Psoas muscle (tissue), 8 donors: ENCODE data around the gene RPL10A. TPM values are rescaled to one million over a fixed set of nuclear protein-coding genes. Genes with fewer than 3 reads are reported as not detected.

ENCODE experiments used
- ATAC-seq, 4 donors: fragments of 200-7000 bp; cut with Tn5 transposase; one replicate each; pipeline ENCODE4 v1.9.1; 2020; ENCODE audit warnings: moderate library complexity in 3 of 4, mild to moderate bottlenecking in 2 of 4
- DNase-seq, 2 donors: peaks; one replicate each; pipeline ENCODE4 v3.0.0-alpha.2; 2020
- H3K27ac ChIP-seq: fragments of 200-600 bp; one replicate; pipeline ENCODE4 v1.8.0; 2022
- H3K27me3 ChIP-seq, 3 donors: fragments of 200-600 bp in 1 of 3; one replicate each; pipeline versions ENCODE4 v1.6.1 to v1.8.0; 2013 to 2022; ENCODE audit warnings: low read length in 2 of 3, mild to moderate bottlenecking in 2 of 3, moderate library complexity in 1 of 3; ENCODE audit not compliant: insufficient read depth in 3 of 3
- H3K36me3 ChIP-seq, 2 donors: fragments of 200-600 bp in 1 of 2; one replicate each; pipeline versions ENCODE4 v1.6.1 to v1.8.0; 2013 to 2022; ENCODE audit warnings: low read depth in 1 of 2, mild to moderate bottlenecking in 1 of 2, moderate library complexity in 1 of 2; ENCODE audit not compliant: insufficient read depth in 1 of 2
- H3K4me1 ChIP-seq: fragments of 200-600 bp; one replicate; pipeline ENCODE4 v1.8.0; 2022
- H3K4me3 ChIP-seq: fragments of 200-600 bp; one replicate; pipeline ENCODE4 v1.8.0; 2022; ENCODE audit warnings: mild to moderate bottlenecking
- H3K9me3 ChIP-seq: fragments of 200-600 bp; one replicate; pipeline ENCODE4 v1.8.0; 2022
- WGBS, 3 donors: extraction: QIAGEN DNeasy Blood & Tissue Kit; methylation state at CpG; one replicate each; pipeline versions ENCODE4 v1.1.6 to v1.1.7; 2013; 5-methylcytosine and 5-hydroxymethylcytosine counted together
- intact Hi-C, 2 donors: fragments of 100-400 bp; cut with DNase I; formaldehyde crosslinking; loops; one replicate each; pipeline versions ENCODE4 v1.11.0 to v1.14.2; 2022
- polyA plus RNA-seq, 3 donors: library from polyadenylated mRNA; stranded (reverse); fragments of 200-250 nt; gene quantifications; one replicate each; pipeline ENCODE4 v1.2.3, GENCODE V29; 2013
- total RNA-seq, 4 donors: library from RNA; stranded (reverse); fragmentation: NEBNext Ultra II Directional in 2 of 4; extraction: Animal tissue kit (Norgen Biotek cat#: 25700) in 2 of 4; gene quantifications; one replicate each; pipeline versions ENCODE4 v1.2.1 to v1.2.4, GENCODE V29; 2021 to 2023
- TF ChIP-seq, protein P1 (sequence below): fragments of 200-600 bp; IDR thresholded peaks from one replicate; pipeline ENCODE4 v1.8.0; 2022; ENCODE audit warnings: antibody characterized with exemption
- donor health status: healthy with polysubstance abuse.
- donor health status: DM: no; HTN: no; CAD: no; lungs with moderate emphysema.
- donor health status: Bipolar disorder and iron deficiency.
- donor health status: healthy.
- donor health status: DM: yes; HTN: yes; CAD: no.
- donor health status: DM: no; HTN: no; CAD: no.
- donor health status: DM: no; HTN: no; CAD: no.
- donor health status: DM: yes; HTN: yes; CAD: no.

The RPL10A gene
- total and polyA plus RNA-seq, 7 donors: 668 to 1,629 (median 832) TPM

DNA sequence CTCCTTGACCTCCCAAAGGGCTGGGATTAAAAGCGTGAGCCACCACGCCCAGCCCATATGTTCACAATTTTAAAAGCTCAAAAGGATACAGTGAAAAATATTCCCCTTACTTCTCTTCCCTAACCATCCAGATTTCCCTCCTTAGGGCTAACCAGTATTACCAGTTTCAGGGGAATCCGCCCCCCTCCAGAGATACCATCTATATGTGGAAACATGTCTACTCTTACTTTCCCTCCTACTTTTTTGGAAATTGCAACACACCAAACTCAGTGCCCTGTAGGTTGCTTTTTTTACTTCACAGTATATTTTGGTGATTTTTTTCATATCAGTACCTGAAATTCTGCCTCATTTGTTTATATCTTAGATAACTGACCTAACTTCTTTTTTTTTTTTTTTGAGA lies 6.9 kb upstream of the RPL10A start:
- intact Hi-C loops: no loop called here
- Histone ChIP-seq H3K4me1 (no peaks in the 10 kb centered on the region), H3K27me3 (no peaks in the 10 kb centered on the region), H3K27ac (no peak overlapping the region), H3K4me3 (no peak overlapping the region), H3K9me3 (no peaks in the 10 kb centered on the region), H3K36me3 (peaks cover 0 to 84% of the 10 kb centered on the region in 2 donors)
- no peak for ATAC-seq
- TF ChIP-seq, protein P1, sequence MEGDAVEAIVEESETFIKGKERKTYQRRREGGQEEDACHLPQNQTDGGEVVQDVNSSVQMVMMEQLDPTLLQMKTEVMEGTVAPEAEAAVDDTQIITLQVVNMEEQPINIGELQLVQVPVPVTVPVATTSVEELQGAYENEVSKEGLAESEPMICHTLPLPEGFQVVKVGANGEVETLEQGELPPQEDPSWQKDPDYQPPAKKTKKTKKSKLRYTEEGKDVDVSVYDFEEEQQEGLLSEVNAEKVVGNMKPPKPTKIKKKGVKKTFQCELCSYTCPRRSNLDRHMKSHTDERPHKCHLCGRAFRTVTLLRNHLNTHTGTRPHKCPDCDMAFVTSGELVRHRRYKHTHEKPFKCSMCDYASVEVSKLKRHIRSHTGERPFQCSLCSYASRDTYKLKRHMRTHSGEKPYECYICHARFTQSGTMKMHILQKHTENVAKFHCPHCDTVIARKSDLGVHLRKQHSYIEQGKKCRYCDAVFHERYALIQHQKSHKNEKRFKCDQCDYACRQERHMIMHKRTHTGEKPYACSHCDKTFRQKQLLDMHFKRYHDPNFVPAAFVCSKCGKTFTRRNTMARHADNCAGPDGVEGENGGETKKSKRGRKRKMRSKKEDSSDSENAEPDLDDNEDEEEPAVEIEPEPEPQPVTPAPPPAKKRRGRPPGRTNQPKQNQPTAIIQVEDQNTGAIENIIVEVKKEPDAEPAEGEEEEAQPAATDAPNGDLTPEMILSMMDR: no peak
- 77 to 97% (median 94%) methylated on average over 3 of the region's 3 CpGs for WGBS, 3 donors
- DNase-seq: no peak

DNA sequence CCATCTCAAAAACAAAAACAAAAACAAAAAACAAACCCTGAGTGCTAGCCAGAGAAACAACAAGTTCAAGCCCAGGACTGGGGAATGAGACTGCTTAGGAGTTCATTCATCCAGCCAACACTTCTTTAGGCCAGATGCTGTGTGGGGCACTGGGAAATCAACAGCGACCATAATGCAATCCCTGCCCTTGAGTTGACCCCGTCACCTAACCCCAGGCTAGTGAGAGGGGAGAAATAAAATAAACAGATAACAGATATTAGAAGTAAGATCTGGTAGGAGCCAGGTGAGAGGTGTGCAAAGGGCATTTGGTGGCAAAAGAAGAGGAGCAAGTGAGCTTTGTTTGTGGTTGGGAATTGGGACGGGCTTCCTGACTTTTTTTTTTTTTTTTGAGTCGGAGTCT lies 4.9 kb upstream of the RPL10A start:
- no peaks in the 10 kb centered on the region for H3K9me3 ChIP-seq
- WGBS, 3 donors: 88 to 91% (median 89%) methylated on average over 4 of the region's 4 CpGs
- no peak overlapping the region for H3K27ac ChIP-seq
- peaks cover 3% of the 10 kb centered on the region for H3K4me1 ChIP-seq
- DNase-seq (no peak), ATAC-seq (no peak)
- H3K27me3 ChIP-seq: no peaks in the 10 kb centered on the region
- TF ChIP-seq, protein P1: no peak
- peaks cover 0 to 78% of the 10 kb centered on the region in 2 donors for H3K36me3 ChIP-seq
- intact Hi-C loops: no loop called here
- H3K4me3 ChIP-seq: no peak overlapping the region

DNA sequence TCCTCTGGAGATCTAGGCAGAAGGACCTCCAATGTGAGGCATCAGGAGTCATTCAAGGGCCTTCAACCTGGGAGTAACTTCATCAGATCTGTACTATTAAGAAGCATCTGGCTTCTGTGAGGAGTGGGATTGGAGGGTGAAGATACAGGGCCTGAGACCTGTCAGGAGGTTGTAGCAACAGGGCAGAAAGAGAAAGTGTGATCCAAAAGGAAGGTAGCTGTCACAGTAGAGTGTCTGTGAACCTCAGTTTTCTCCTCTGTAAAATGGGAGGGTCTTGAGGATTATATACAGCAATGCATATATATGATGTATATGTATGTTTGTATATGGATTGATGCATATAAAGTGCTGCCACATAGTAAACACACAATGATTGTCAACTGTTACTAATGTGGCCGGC lies 2.6 kb upstream of the RPL10A start:
- DNase-seq (no peak), ATAC-seq (no peak)
- TF ChIP-seq, protein P1: no peak
- H3K9me3 ChIP-seq: no peaks in the 10 kb centered on the region
- intact Hi-C loops: loop anchor here in 1 of 2 donors (5.0 kb wide), 1 partner anchor 123 kb away; the partner anchor contains the start of gene PPARD
- peaks cover 13% of the 10 kb centered on the region for H3K4me1 ChIP-seq
- WGBS, 3 donors: 93 to 100% (median 95%) methylated on average over 1 of the region's 1 CpG
- H3K27ac ChIP-seq: no peak overlapping the region
- peaks cover 0 to 75% of the 10 kb centered on the region in 2 donors for H3K36me3 ChIP-seq
- no peak overlapping the region for H3K4me3 ChIP-seq
- no peaks in the 10 kb centered on the region for H3K27me3 ChIP-seq

DNA sequence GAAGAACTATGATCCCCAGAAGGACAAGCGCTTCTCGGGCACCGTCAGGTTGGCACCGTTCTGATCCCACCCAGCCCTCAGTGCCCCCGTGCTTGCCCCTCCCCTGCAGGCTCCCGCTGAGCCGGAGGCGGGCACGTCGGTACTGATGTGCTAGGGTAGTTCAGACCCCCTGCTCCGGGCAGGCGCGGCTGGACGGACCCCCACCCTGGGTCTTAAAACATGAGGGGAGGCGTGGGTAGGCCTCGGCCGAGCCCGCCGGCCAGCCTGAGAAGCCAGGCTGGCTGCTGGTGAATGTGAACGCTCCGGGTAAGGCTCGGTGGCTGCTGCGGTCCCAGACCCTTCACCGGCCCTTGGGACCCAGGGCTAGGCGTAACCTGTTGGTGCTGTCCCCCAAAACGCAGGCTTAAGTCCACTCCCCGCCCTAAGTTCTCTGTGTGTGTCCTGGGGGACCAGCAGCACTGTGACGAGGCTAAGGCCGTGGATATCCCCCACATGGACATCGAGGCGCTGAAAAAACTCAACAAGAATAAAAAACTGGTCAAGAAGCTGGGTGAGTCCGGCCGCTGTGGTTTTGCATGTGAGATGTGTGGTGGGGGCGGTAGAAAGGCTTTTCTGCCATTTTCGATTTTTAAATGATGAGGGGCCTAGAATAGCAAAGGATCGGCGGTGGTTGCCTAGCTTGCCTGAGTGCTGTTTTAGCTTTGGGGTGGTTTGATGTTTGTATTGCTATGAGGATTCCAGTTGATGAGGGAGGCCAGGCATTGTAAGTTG lies 964 bp downstream of the RPL10A start:
- intact Hi-C loops: loop anchor here in 1 of 2 donors (1.0 to 5.0 kb wide), 2 partner anchors 127 to 172 kb away; partner anchors contain the start of genes DEF6 and PPARD
- ATAC-seq (peak; percentile 1 to 37 (median 34)), DNase-seq (peak in 1 of 2 donors; percentile 52)
- 5 to 8% (median 6%) methylated on average over 33 to 37 of the region's 37 CpGs for WGBS, 3 donors
- Histone ChIP-seq H3K27me3 (no peaks in the 10 kb centered on the region), H3K4me1 (peaks cover 20% of the 10 kb centered on the region), H3K4me3 (peak overlapping the region; percentile 91), H3K9me3 (no peaks in the 10 kb centered on the region), H3K27ac (peak overlapping the region; percentile 89), H3K36me3 (peaks cover 0 to 80% of the 10 kb centered on the region in 2 donors)
- TF ChIP-seq, protein P1: no peak
